H1 (cell line): ENCODE measurements around the gene EGR2. TPM values are rescaled to one million over a fixed set of nuclear protein-coding genes. Genes with fewer than 3 reads are reported as not detected.

ENCODE experiments used
- CTCF ChIA-PET: fragments of 300-600 bp; sonication (Branson Sonifier 250); formaldehyde crosslinking; loops from one replicate; lab custom pipeline; 2021; ENCODE audit not compliant: partially characterized antibody; lab: Charles Lee
- POLR2A ChIA-PET: fragments of 300-600 bp; sonication (Branson Sonifier 250); formaldehyde crosslinking; loops from one replicate; lab custom pipeline; 2021; ENCODE audit warnings: inconsistent platforms; ENCODE audit not compliant: partially characterized antibody; lab: Charles Lee
- DNase-seq, 2 experiments: peaks; one replicate each; pipeline versions ENCODE4 v3.0.0 to v3.0.0-alpha.2; 2010 to 2022; ENCODE audit warnings: low spot score in 2 of 2, low read depth in 1 of 2, mixed read lengths in 1 of 2
- FAIRE-seq: peaks from 2 replicates; lab custom pipeline; 2011; peaks lifted over from hg19 to GRCh38; lab: Jason Lieb, UNC
- H2AFZ ChIP-seq: 2 replicates; pipeline ENCODE4 v1.8.1; 2012; ENCODE audit warnings: low read length, inconsistent platforms
- H2AK5ac ChIP-seq: 2 replicates; pipeline ENCODE4 v1.6.1; 2013; ENCODE audit warnings: low read depth, low read length
- H2BK120ac ChIP-seq: replicated peaks from 2 replicates; pipeline ENCODE3; 2013; ENCODE audit warnings: low read depth, low read length, inconsistent platforms
- H2BK12ac ChIP-seq: 2 replicates; pipeline ENCODE4 v1.6.1; 2013; ENCODE audit warnings: low read depth, low read length
- H2BK15ac ChIP-seq: 2 replicates; pipeline ENCODE4 v1.6.1; 2013; ENCODE audit warnings: low read length
- H2BK20ac ChIP-seq: 2 replicates; pipeline ENCODE4 v1.6.1; 2013; ENCODE audit warnings: low read length
- H2BK5ac ChIP-seq: 2 replicates; pipeline ENCODE4 v1.6.1; 2013; ENCODE audit warnings: low read depth, low read length
- H3K14ac ChIP-seq: 2 replicates; pipeline ENCODE4 v1.6.1; 2013; ENCODE audit warnings: inconsistent platforms; ENCODE audit not compliant: insufficient read length
- H3K18ac ChIP-seq: 2 replicates; pipeline ENCODE4 v1.6.1; 2013; ENCODE audit warnings: low read length; ENCODE audit errors: extremely low read depth
- H3K23ac ChIP-seq: 2 replicates; pipeline ENCODE4 v1.6.1; 2013; ENCODE audit warnings: inconsistent platforms; ENCODE audit not compliant: insufficient read length
- H3K23me2 ChIP-seq: 2 replicates; pipeline ENCODE4 v1.6.1; 2013; ENCODE audit warnings: low read depth, low read length
- H3K27ac ChIP-seq: 2 replicates; pipeline ENCODE4 v1.6.1; 2011; ENCODE audit warnings: low read depth, low read length, inconsistent platforms
- H3K27me3 ChIP-seq, 4 experiments: replicated peaks in 1 of 4; 1 replicate in 1 of 4; 2 replicates in 3 of 4; pipeline versions ENCODE4 v1.6.1 to v1.8.1; 2011 to 2013; ENCODE audit warnings: low read length in 3 of 4, mild to moderate bottlenecking in 3 of 4, inconsistent platforms in 2 of 4, mixed read lengths in 2 of 4, moderate library complexity in 1 of 4; ENCODE audit not compliant: control insufficient read depth in 3 of 4, insufficient read depth in 3 of 4; ENCODE audit errors: extremely low read depth in 1 of 4
- H3K36me3 ChIP-seq, 4 experiments: 2 replicates each; pipeline versions ENCODE4 v1.6.1 to v1.8.1; 2011 to 2013; ENCODE audit warnings: mild to moderate bottlenecking in 4 of 4, low read length in 3 of 4, moderate library complexity in 2 of 4, control low read depth in 1 of 4, inconsistent platforms in 1 of 4; ENCODE audit not compliant: insufficient read depth in 4 of 4, control insufficient read depth in 2 of 4
- H3K4ac ChIP-seq: replicated peaks from 2 replicates; pipeline ENCODE3; 2013; ENCODE audit warnings: low read length, low read depth, mixed read lengths, inconsistent platforms; ENCODE audit not compliant: insufficient read length
- H3K4me1 ChIP-seq, 4 experiments: replicated peaks in 1 of 4; 1 replicate in 1 of 4; 2 replicates in 3 of 4; pipeline versions ENCODE4 v1.6.1 to v1.8.1; 2011 to 2013; ENCODE audit warnings: low read length in 3 of 4, inconsistent platforms in 2 of 4, mixed read lengths in 1 of 4; ENCODE audit not compliant: insufficient read depth in 4 of 4, control insufficient read depth in 3 of 4
- H3K4me2 ChIP-seq, 2 experiments: 2 replicates each; pipeline versions ENCODE4 v1.6.1 to v1.8.1; 2011 to 2013; ENCODE audit warnings: low read depth in 2 of 2, low read length in 2 of 2, control low read depth in 1 of 2, inconsistent platforms in 1 of 2, mild to moderate bottlenecking in 1 of 2; ENCODE audit not compliant: insufficient read depth in 1 of 2
- H3K4me3 ChIP-seq, 4 experiments: fragments of 200-600, 300-600 bp in 1 of 4; sonication (generic), shearing (Covaris generic), sonication (Bioruptor Twin) in 1 of 4; 2 replicates each; pipeline versions ENCODE4 v1.5.1 to v1.8.1; 2011 to 2016; ENCODE audit warnings: low read length in 4 of 4, low read depth in 3 of 4, control low read depth in 2 of 4, inconsistent platforms in 2 of 4, mild to moderate bottlenecking in 2 of 4, mixed read lengths in 1 of 4, moderate library complexity in 1 of 4; ENCODE audit not compliant: insufficient read depth in 2 of 4; ENCODE audit errors: extremely low read depth in 1 of 4
- H3K56ac ChIP-seq: replicated peaks from 2 replicates; pipeline ENCODE3; 2013; ENCODE audit warnings: low read depth, mild to moderate bottlenecking, mixed read lengths, low read length, inconsistent platforms; ENCODE audit not compliant: insufficient read length
- H3K79me1 ChIP-seq: 2 replicates; pipeline ENCODE4 v1.6.1; 2013; ENCODE audit warnings: low read depth, low read length, control low read depth
- H3K79me2 ChIP-seq, 2 experiments: 2 replicates each; pipeline versions ENCODE4 v1.6.1 to v1.8.1; 2012 to 2013; ENCODE audit warnings: low read length in 2 of 2, mild to moderate bottlenecking in 2 of 2, inconsistent platforms in 1 of 2; ENCODE audit not compliant: insufficient read depth in 2 of 2, control insufficient read depth in 1 of 2
- H3K9ac ChIP-seq, 4 experiments: replicated peaks in 1 of 4; 1 replicate in 1 of 4; 2 replicates in 3 of 4; pipeline versions ENCODE4 v1.6.1 to v1.8.1; 2011 to 2013; ENCODE audit warnings: low read depth in 3 of 4, low read length in 3 of 4, control low read depth in 2 of 4, mild to moderate bottlenecking in 2 of 4, moderate library complexity in 2 of 4, inconsistent platforms in 1 of 4; ENCODE audit errors: extremely low read depth in 1 of 4
- H3K9me3 ChIP-seq, 2 experiments: 2 replicates each; pipeline versions ENCODE4 v1.6.1 to v1.8.1; 2012 to 2013; ENCODE audit warnings: mild to moderate bottlenecking in 2 of 2, moderate library complexity in 2 of 2, control low read depth in 1 of 2, inconsistent platforms in 1 of 2, low read depth in 1 of 2, low read length in 1 of 2, mixed read lengths in 1 of 2; ENCODE audit not compliant: insufficient read depth in 2 of 2
- H4K20me1 ChIP-seq, 2 experiments: replicated peaks in 1 of 2; 2 replicates each; pipeline versions ENCODE3 to v1.8.1; 2011 to 2013; ENCODE audit warnings: inconsistent platforms in 2 of 2, low read length in 2 of 2, mild to moderate bottlenecking in 1 of 2; ENCODE audit not compliant: insufficient read depth in 2 of 2, control insufficient read depth in 1 of 2
- H4K5ac ChIP-seq: 2 replicates; pipeline ENCODE4 v1.6.1; 2013; ENCODE audit warnings: low read length, low read depth, mixed read lengths, inconsistent platforms; ENCODE audit not compliant: insufficient read length
- H4K8ac ChIP-seq: 2 replicates; pipeline ENCODE4 v1.8.0; 2013; ENCODE audit warnings: mild to moderate bottlenecking, moderate library complexity, low read length, inconsistent platforms; ENCODE audit not compliant: insufficient read depth; ENCODE audit errors: extremely low read depth
- H4K91ac ChIP-seq: replicated peaks from 2 replicates; pipeline ENCODE3; 2013; ENCODE audit warnings: low read length, mixed read lengths, inconsistent platforms; ENCODE audit not compliant: insufficient read length
- CBX8 ChIP-seq: fragments of 300-800, 300-1000 bp; sonication (generic); IDR thresholded peaks from 2 replicates; pipeline ENCODE4 v1.7.1; 2016; ENCODE audit warnings: low read depth, low read length, borderline replicate concordance
- CREB1 ChIP-seq: IDR thresholded peaks from 2 replicates; pipeline ENCODE4 v1.6.1; 2012; ENCODE audit warnings: inconsistent platforms
- E2F6 ChIP-seq: IDR thresholded peaks from 2 replicates; pipeline ENCODE4 v1.6.1; 2012; ENCODE audit warnings: inconsistent platforms
- EGR1 ChIP-seq: IDR thresholded peaks from 2 replicates; pipeline ENCODE4 v1.6.1; 2011; ENCODE audit warnings: low read depth, low read length, borderline replicate concordance
- PHF8 ChIP-seq: fragments of 200-600 bp; sonication (generic); conservative IDR thresholded peaks from 2 replicates; pipeline ENCODE4 v1.7.1; 2012; ENCODE audit warnings: low read depth, mild to moderate bottlenecking, inconsistent platforms, low read length, moderate library complexity
- POLR2AphosphoS5 ChIP-seq: IDR thresholded peaks from 2 replicates; pipeline ENCODE4 v1.6.1; 2011; ENCODE audit warnings: low read depth, low read length
- TAF1 ChIP-seq: IDR thresholded peaks from 2 replicates; pipeline ENCODE4 v1.6.1; 2011; ENCODE audit warnings: mild to moderate bottlenecking, low read depth, low read length
- TAF7 ChIP-seq: optimal IDR thresholded peaks from 2 replicates; pipeline ENCODE3; 2011; ENCODE audit warnings: low read depth, mild to moderate bottlenecking, inconsistent platforms, low read length, moderate library complexity, borderline replicate concordance
- TEAD4 ChIP-seq: IDR thresholded peaks from 2 replicates; pipeline ENCODE4 v1.6.1; 2012; ENCODE audit warnings: low read depth, low read length, inconsistent platforms, mixed read lengths
- WGBS, 2 experiments: shearing (Covaris generic) in 1 of 2; methylation state at CpG; one replicate each; pipeline versions ENCODE4 v1.1.6 to v1.1.7; 2013 to 2015; ENCODE audit warnings: low lambda C conversion rate in 2 of 2, mixed read lengths in 2 of 2, inconsistent platforms in 1 of 2, low coverage in 1 of 2, missing lambda C conversion rate in 1 of 2; ENCODE audit not compliant: insufficient replicate concordance in 2 of 2, insufficient coverage in 1 of 2, insufficient read length in 1 of 2; ENCODE audit errors: extremely low coverage in 1 of 2, missing lambda C conversion rate in 1 of 2; 5-methylcytosine and 5-hydroxymethylcytosine counted together
- long read RNA-seq, 2 experiments: library from RNA in 1 of 2; library from capped mRNA in 1 of 2; stranded (forward); transcript quantifications; one replicate each; pipeline ENCODE4 v2.0.0, GENCODE V29; 2021; ENCODE audit warnings: inconsistent platforms in 1 of 2
- polyA minus RNA-seq, 3 experiments: library from RNA; depleted of rRNA, polyadenylated mRNA; stranded (reverse); fragments of >200 nt; gene quantifications; 1 replicate in 2 of 3; 2 replicates in 1 of 3; pipeline ENCODE4 v1.2.3, GENCODE V29; 2011
- polyA plus RNA-seq, 7 experiments: library from polyadenylated mRNA; depleted of rRNA in 3 of 7; stranded (reverse) in 5 of 7; unstranded in 2 of 7; fragments of >200 nt in 5 of 7; fragments of 200-250 nt in 2 of 7; gene quantifications; 1 replicate in 5 of 7; 2 replicates in 1 of 7; 4 replicates in 1 of 7; pipeline versions ENCODE4 v1.2.1 to v1.2.3, GENCODE V29; 2011 to 2013; ENCODE audit warnings: missing spikeins in 2 of 7, mixed read lengths in 2 of 7
- total RNA-seq: library from RNA; stranded (reverse); fragmentation: NEBNext Ultra II Directional; extraction: Animal tissue kit (Norgen Biotek cat#: 25700); gene quantifications from 2 replicates; pipeline ENCODE4 v1.2.1, GENCODE V29; 2021

EGR2 gene
- total RNA-seq = 2.1 and 3.0 TPM in 2 replicates
- polyA plus RNA-seq (2011; rRNA removed) = 1.3 and 2.4 TPM in 2 replicates
- 0.98 TPM for polyA plus RNA-seq (2011; cell fraction: cytosol; rRNA removed)
- polyA plus RNA-seq (2011; cell fraction: nucleus; rRNA removed) = 2.8 TPM
- 0.92 to 1.7 TPM (median 1.3 TPM) in 4 replicates for polyA plus RNA-seq (2012, experiment 1 of 2)
- 1.3 TPM for polyA plus RNA-seq (2012, experiment 2 of 2)
- 0.61 TPM for polyA plus RNA-seq (2013, experiment 1 of 2)
- 0.57 TPM for polyA plus RNA-seq (2013, experiment 2 of 2)
- polyA minus RNA-seq (2011; rRNA and poly(A)+ RNA removed) = 1.8 and 2.3 TPM in 2 replicates
- 0.51 TPM for polyA minus RNA-seq (2011; cell fraction: cytosol; rRNA and poly(A)+ RNA removed)
- 6.1 TPM for polyA minus RNA-seq (2011; cell fraction: nucleus; rRNA and poly(A)+ RNA removed)
- long read RNA-seq, experiment 1 = 0 reads
- long read RNA-seq, experiment 2 = 0 reads

- Histone ChIP-seq H2BK120ac (no peak within 1 kb of the TSS), H3K4me1 (peaks cover 0 to 11% (median 4%) of the 10 kb centered on the region in 4 experiments; a peak in 4 of 7 replicates), H3K23ac (no peak within 1 kb of the TSS), H4K91ac (no peak within 1 kb of the TSS), H2AK5ac (no peak within 1 kb of the TSS), H3K79me2 (no peaks in the 10 kb centered on the region), H3K4me3 (peak within 1 kb of the TSS; percentile 56 to 81 (median 70)), H3K23me2 (peaks cover 26% of the 10 kb centered on the region), H3K9ac (peak within 1 kb of the TSS; percentile 58 to 70 (median 62)), H2BK15ac (no peak within 1 kb of the TSS), H3K79me1 (no peaks in the 10 kb centered on the region), H4K8ac (peak within 1 kb of the TSS; percentile 95), H2BK20ac (no peak within 1 kb of the TSS), H4K20me1 (peaks cover 0 to 13% of the 10 kb centered on the region in 2 experiments), H3K9me3 (no peaks in the 10 kb centered on the region), H3K4me2 (peak within 1 kb of the TSS; percentile 83 to 94), H4K5ac (no peak within 1 kb of the TSS), H3K56ac (no peak within 1 kb of the TSS), H2AFZ (no peak within 1 kb of the TSS), H3K18ac (peak within 1 kb of the TSS; percentile 71), H3K14ac (no peak within 1 kb of the TSS), H2BK12ac (peak within 1 kb of the TSS; percentile 68; the same call in 1 of the 2 replicates), H3K36me3 (no peaks in the 10 kb centered on the region), H3K27ac (peak within 1 kb of the TSS; percentile 79; the same call in 1 of the 2 replicates), H2BK5ac (no peak within 1 kb of the TSS; the same call in 1 of the 2 replicates), H3K27me3 (peaks cover 20 to 64% (median 58%) of the 10 kb centered on the region in 4 experiments), H3K4ac (no peak within 1 kb of the TSS)
- no peak for FAIRE-seq
- ChIA-PET POLR2A (interaction anchor here (4.5 to 7.7 kb wide), 2 partner anchors 11 to 207 kb away, joined by 29 to 99 read pairs; partner anchors contain the start of gene ADO), CTCF (interaction anchor here (1.0 to 6.9 kb wide), 12 partner anchors 11 to 328 kb away, joined by 3 to 94 read pairs (median 5); partner anchors contain the start of gene ADO)
- 1% methylated on average over 53 of the region's 53 CpGs; no CpG with 5 or more reads in 1 of the 2 experiments for WGBS, 2 experiments
- DNase-seq = peak; percentile 66 to 89
- TF ChIP-seq E2F6 (peak; percentile 24; the same call in 1 of the 2 replicates), PHF8 (peak; percentile 93), TAF1 (peak; percentile 71), EGR1 (no peak), POLR2AphosphoS5 (0 out of 2 replicates have a peak, but pooled peaks have one; percentile 35), CBX8 (no peak), TEAD4 (peak; percentile 62; the same call in 1 of the 2 replicates), CREB1 (peak; percentile 82), TAF7 (peak; percentile 53)
Observed at GRCh38 chr10:62816331-62817120, at the start of gene EGR2. TSS of gene EGR2 (minus strand) at chr10:62816366. CDS start at chr10:62816029, 337 bp downstream.
